ENCODE measurements around the gene SLC39A10.

DNA sequence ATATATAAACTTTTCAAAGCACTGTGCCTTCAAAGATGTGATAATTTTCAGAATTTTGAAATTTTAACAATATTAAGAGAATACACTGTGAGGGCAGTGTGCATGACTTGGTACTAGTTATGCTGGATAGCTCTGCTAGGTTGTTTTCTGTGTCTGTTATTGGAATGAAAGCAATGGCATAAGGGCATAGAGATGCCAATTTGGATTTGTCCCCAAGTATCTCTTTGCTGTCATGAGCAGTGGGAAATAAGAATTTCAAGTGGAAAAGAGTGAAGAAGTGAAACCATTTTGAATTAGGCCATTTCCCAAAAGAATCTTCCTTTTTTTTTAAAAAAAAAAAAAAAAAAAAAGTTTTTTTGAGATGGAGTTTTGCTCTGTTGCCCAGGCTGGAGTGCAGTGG lies 76.8 kb downstream of the SLC39A10 start:
- no peak for TF ChIP-seq POLR2AphosphoS5 (IDR thresholded peaks at IDR 0.05)
- no peak for TF ChIP-seq POLR2A (IDR thresholded peaks at IDR 0.05)
- TF ChIP-seq CTCF (IDR thresholded peaks at IDR 0.05) = no peak
- TF ChIP-seq EP300 (IDR thresholded peaks at IDR 0.05) = no peak

All from sigmoid colon (tissue), 4 donors.